ENCODE results near the gene TANGO2.

Gene TANGO2

DNA sequence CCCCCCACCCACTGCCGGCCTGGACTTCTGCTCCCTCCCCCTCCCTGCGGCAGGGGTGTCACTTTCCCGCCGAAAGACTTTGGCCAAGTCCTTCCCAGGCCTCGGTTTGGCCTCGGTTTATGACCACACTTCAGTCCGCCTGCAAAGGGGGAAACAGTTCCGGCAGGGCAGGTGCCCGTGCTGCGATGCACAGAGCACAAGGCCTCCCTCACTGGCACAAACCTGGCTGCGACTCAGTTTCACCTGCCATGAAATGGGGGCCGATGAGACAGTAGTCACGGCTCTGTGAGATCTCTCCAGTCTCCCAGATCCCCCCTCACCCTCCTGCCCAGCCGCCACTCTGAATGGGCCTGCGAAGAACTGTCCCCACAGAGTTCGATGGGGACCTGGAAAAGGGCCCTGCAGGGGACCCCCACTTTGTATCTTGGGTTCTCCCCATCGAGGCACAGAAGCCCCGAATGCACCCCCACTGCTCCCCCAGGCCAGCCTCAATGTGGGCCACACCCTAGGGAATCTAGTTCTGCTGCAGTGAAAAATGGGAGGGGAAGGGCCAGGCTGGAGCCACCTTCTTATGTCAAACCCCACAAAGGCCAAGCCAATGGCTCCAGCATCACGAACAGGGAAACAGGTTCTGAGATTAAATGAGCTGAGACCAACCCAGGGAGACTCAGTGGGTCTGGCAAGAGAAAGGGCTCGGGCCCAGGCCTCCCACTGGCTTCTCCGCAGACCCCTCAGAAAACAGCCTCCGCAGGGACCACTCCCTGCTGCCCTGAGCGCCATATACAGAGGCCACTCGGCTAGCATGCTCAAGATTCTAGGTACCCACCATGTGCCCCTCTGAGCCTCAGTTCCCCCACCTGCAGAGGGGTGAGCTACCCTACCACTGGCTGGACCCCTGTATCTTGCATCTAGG lies 33.3 kb upstream of the TANGO2 start:
- Mint-ChIP-seq H3K4me1 (ENCODE audit: low read depth in 2 of 2) (peaks cover 0 to 6% of the 10 kb centered on the region in 2 donors), H3K9me3 (no peaks in the 10 kb centered on the region), H3K36me3 (ENCODE audit: insufficient read depth) (no peaks in the 10 kb centered on the region), H3K4me3 (peak overlapping the region; percentile 56 to 73), H3K27ac (no peak overlapping the region), H3K27me3 (peaks cover 7 to 8% of the 10 kb centered on the region in 2 donors)
- DNase-seq (no peak), ATAC-seq (replicated peaks) (no peak)

DNA sequence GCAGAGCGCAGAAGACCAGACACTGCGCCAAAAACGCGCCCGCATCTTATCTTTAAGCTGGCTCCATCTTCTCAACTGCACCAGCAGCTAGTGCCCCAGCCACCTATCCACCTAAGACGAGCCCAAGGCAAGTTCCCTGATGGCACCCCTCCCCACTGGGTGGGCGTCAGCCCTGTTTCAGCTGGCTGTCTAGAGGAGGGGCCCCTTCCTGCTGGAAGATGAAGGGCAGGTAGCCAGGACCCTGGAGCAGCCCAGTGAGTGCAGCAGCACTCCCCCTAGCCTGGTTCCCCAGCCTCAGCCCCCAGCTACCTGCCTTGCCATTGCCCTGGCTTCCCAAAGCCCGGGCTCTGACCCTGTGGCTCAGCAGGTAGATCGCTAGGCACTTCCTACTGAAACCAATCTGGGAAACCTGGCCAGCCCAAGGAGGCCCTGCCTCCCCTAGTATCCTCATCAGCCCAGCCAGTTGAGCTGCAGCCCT lies 32.5 kb upstream of the TANGO2 start:
- Mint-ChIP-seq H3K27me3 (peaks cover 7 to 8% of the 10 kb centered on the region in 2 donors), H3K36me3 (ENCODE audit: insufficient read depth) (no peaks in the 10 kb centered on the region), H3K27ac (no peak overlapping the region), H3K9me3 (no peaks in the 10 kb centered on the region), H3K4me1 (ENCODE audit: low read depth in 2 of 2) (peaks cover 0 to 6% of the 10 kb centered on the region in 2 donors), H3K4me3 (peak overlapping the region; percentile 18 to 73)
- ATAC-seq (replicated peaks): no peak
- no peak for DNase-seq

DNA sequence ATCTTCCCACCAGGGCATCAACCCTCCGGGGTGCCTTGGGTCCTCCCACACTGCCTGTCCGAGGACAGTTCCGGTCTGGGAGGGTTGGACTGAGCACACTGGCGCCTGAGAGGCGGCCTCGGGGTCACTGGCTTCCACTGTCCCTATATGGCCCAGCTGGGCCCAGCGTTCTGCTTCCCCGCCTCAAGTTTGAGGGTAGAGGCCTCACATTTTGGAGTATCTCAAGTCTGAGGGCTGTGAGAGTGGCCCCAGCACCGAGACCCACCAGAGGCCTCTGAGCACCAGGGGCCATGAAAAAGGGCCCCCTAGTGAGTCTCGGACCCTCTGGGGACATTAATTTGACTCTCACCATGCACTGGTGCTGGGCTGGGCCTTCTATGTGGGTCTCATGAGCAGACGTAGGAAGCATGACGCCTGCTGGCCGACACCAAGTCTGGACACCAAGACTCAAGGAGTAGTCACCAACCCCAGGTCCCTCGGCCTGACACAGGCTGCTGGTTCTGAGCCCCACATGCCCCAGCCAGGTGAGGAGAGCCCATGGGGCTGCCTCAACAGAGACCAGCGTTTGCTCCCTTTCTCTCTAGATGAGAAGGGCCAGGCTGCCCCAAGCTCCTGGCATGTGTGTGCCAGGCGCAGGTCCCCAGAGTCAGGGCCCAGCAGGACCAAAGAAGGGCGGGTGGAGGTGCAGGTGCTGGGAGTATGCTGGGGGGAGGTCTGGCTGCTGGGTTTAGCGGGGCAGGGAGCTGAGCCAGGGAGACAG lies 31.8 kb upstream of the TANGO2 start:
- no peak overlapping the region for H3K4me3 Mint-ChIP-seq
- no peaks in the 10 kb centered on the region for H3K36me3 Mint-ChIP-seq (ENCODE audit: insufficient read depth)
- ATAC-seq (replicated peaks) (no peak), DNase-seq (no peak)
- peaks cover 0 to 6% of the 10 kb centered on the region in 2 donors for H3K4me1 Mint-ChIP-seq (ENCODE audit: low read depth in 2 of 2)
- H3K27ac Mint-ChIP-seq: peak overlapping the region in 1 of 2 donors; percentile 60
- H3K9me3 Mint-ChIP-seq: no peaks in the 10 kb centered on the region
- H3K27me3 Mint-ChIP-seq: peaks cover 12 to 15% of the 10 kb centered on the region in 2 donors

DNA sequence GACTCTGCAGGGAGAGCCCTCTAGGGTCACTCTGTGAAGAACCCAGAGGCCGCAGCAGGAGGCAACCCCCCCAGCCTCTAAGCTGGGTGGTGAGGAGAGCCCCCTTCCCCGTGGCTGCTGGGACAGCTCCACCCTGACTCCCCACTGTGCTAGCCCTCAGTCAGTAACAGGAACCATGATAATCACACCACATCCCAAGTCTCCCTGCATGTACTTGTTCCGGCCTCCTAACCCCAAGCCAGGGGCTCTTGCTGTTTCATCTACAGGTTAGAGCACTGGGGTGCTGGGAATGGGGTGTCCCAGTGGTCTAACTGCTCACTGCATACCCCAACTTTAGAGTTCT lies 31.2 kb upstream of the TANGO2 start:
- Mint-ChIP-seq H3K27ac (peak overlapping the region in 1 of 2 donors; percentile 60), H3K4me3 (no peak overlapping the region), H3K9me3 (no peaks in the 10 kb centered on the region), H3K4me1 (ENCODE audit: low read depth in 2 of 2) (peaks cover 0 to 6% of the 10 kb centered on the region in 2 donors), H3K27me3 (peaks cover 13 to 20% of the 10 kb centered on the region in 2 donors), H3K36me3 (ENCODE audit: insufficient read depth) (no peaks in the 10 kb centered on the region)
- DNase-seq (no peak), ATAC-seq (replicated peaks) (no peak)

DNA sequence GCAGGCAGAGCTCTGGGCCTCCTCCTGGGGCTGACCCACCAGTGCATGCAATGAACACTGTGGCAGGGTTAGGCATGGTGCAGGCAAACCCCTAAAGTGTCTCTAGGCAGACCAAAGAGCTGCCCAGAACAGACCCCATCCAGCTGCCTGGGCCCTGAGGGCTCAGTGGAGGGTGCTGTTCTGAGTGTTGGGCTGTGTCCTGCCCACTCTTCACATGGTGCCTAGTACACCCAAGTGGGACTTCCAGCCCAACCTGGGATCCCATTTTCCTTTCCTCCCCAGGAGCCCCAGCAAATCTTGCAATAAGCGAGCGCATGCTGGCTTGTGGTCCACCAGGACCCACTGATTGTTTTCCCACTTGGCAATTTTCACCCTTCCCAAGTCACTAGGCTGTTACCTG lies 30.7 kb upstream of the TANGO2 start:
- H3K27me3 Mint-ChIP-seq: peaks cover 8 to 22% of the 10 kb centered on the region in 2 donors
- ATAC-seq (replicated peaks): no peak
- no peaks in the 10 kb centered on the region for H3K9me3 Mint-ChIP-seq
- peaks cover 0 to 6% of the 10 kb centered on the region in 2 donors for H3K4me1 Mint-ChIP-seq (ENCODE audit: low read depth in 2 of 2)
- H3K36me3 Mint-ChIP-seq (ENCODE audit: insufficient read depth): no peaks in the 10 kb centered on the region
- no peak for DNase-seq
- H3K4me3 Mint-ChIP-seq: no peak overlapping the region
- H3K27ac Mint-ChIP-seq: no peak overlapping the region

DNA sequence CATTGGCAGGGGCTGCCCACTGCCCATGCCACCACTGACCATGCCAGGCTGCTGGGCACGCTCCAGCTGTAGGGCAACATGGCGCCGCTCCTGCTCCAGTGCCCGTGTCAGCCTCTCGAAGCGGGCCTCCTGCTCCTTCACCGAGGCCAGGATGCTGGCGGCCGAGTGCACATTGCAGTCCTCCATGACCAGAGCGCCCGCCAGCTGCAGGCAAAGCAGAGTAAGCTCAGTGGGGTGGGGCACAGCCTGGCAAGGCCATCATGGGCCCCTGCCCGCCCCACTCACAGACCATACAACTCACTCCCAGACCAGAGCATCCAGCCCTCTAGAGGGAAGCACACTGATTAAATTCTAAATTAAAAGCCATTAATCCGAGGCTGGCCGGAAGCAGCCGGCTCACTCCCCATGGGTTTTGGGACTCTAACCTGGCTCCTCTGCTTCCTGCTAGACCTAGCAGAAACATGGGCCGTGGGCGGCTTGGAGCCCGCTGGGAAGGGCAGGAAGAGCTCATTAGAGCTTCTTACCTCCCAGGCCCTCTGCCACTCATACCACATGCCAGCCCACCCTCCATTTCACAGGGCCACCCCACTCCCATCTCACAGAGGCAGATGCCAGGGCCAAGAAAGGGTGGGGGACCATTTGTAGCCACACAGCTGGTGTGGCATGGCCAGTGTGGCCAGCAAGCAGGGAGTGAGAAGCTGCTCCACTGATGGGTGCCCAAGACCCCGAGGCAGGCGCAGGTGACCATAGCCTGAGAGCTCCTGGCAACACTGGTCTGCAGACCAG lies 30.1 kb upstream of the TANGO2 start:
- ATAC-seq (replicated peaks) (no peak), DNase-seq (no peak)
- H3K36me3 Mint-ChIP-seq (ENCODE audit: insufficient read depth): no peaks in the 10 kb centered on the region
- H3K27ac Mint-ChIP-seq: no peak overlapping the region
- no peak overlapping the region for H3K4me3 Mint-ChIP-seq
- H3K27me3 Mint-ChIP-seq: peaks cover 5 to 20% of the 10 kb centered on the region in 2 donors
- no peaks in the 10 kb centered on the region for H3K9me3 Mint-ChIP-seq
- H3K4me1 Mint-ChIP-seq (ENCODE audit: low read depth in 2 of 2): peaks cover 0 to 4% of the 10 kb centered on the region in 2 donors

DNA sequence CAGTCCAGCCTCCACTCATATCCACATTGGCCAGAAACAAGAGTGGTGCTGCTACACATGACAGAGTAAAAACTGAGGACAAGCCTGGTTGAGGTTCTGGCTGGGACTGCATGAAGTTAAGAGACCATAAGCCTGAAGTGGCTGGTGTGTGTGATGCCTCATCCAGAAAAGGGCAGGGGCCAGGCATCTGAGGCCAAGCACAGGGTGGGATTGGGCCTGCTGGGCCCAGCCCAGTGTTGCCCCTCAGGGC lies 29.6 kb upstream of the TANGO2 start:
- Mint-ChIP-seq H3K9me3 (no peaks in the 10 kb centered on the region), H3K27ac (no peak overlapping the region), H3K4me1 (ENCODE audit: low read depth in 2 of 2) (peaks cover 0 to 4% of the 10 kb centered on the region in 2 donors), H3K4me3 (no peak overlapping the region), H3K36me3 (ENCODE audit: insufficient read depth) (no peaks in the 10 kb centered on the region), H3K27me3 (peaks cover 5 to 20% of the 10 kb centered on the region in 2 donors)
- ATAC-seq (replicated peaks): no peak
- DNase-seq: no peak

DNA sequence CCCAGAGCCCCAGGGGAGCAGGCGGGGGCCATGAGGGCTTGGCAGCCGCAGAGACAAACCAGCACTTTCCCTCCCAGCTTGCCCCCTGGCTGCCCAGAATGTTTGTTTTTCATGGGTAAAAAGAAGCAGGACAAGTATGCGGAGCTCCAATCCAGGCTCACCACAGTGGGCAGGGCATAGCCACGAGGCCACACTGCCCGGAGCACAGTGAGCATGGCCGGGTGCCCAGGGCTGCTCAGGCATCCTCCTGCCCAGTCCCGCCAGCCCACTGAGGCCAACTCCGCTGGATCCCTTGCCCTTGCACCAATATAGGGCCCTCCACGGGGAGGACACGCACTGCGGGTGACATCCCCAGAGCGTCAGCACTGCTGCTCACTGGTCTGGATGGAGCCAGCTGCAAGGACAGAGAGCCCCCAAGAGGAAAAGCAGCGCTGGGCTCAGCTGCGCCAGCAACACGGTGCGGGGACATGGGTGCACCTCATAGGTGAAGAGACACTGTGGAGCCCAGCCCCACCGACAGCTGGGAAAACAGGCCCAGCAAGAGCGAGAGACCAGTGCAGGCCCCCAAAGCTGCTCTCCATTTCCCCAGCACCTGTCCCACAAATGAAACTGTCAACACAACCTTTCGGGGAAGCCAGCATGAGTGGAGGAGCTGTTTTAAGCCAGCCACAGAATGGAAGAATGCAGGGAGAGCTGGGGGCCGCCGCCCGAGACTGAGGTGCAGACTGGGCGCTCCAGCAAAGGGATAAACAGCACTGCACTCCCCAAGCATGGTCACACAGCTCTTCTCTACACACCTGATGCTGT lies 29.1 kb upstream of the TANGO2 start:
- Mint-ChIP-seq H3K4me1 (ENCODE audit: low read depth in 2 of 2) (peaks cover 0 to 4% of the 10 kb centered on the region in 2 donors), H3K27ac (no peak overlapping the region), H3K9me3 (no peaks in the 10 kb centered on the region), H3K36me3 (ENCODE audit: insufficient read depth) (no peaks in the 10 kb centered on the region), H3K27me3 (peaks cover 5 to 20% of the 10 kb centered on the region in 2 donors), H3K4me3 (no peak overlapping the region)
- DNase-seq: no peak
- ATAC-seq (replicated peaks): no peak

DNA sequence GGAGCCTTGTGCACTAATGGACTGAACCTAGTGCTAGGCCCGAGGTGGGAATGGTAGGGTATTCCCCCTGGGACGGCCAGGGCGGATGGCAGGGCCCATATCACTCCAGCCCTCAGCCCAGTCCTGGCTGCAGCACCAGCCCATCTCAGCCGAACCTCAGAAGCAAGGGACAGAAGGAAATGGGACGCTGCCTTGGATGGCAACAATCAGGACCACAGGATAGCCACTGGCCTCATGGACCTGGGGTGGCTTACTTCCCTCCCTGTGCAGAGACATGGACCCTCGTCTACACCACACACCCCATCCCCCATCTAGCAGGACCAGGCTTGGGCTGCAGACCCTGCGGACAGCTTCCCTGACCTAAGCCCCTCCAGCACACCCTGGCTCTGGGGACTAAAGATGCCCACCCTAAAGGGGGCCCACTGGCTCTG lies 28.4 kb upstream of the TANGO2 start:
- Mint-ChIP-seq H3K4me3 (no peak overlapping the region), H3K27me3 (peaks cover 5 to 20% of the 10 kb centered on the region in 2 donors), H3K9me3 (no peaks in the 10 kb centered on the region), H3K4me1 (ENCODE audit: low read depth in 2 of 2) (peaks cover 0 to 2% of the 10 kb centered on the region in 2 donors), H3K27ac (no peak overlapping the region), H3K36me3 (ENCODE audit: insufficient read depth) (no peaks in the 10 kb centered on the region)
- DNase-seq: no peak
- ATAC-seq (replicated peaks): no peak

DNA sequence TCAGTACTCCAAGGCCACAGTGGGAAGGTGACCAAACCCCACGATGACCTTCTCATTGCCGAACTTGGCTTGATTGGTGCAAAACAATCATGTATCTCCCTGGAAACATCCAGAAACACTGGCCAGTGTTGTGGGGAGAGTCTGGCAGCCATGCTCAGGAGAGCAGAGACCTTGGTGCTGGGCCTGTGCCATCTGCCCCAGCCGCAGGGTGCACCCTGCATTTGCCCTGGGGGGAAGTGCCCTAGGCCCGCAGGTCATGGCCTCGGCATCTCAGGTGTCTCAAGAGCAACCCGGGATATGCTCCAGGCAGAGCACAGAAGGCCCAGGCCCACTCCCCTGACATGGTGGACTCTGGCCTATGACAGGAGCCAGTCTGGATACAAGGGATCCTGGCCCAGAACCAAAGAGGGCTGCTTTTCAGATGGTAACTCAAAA lies 28.0 kb upstream of the TANGO2 start:
- peaks cover 5 to 20% of the 10 kb centered on the region in 2 donors for H3K27me3 Mint-ChIP-seq
- H3K9me3 Mint-ChIP-seq: no peaks in the 10 kb centered on the region
- H3K4me3 Mint-ChIP-seq: no peak overlapping the region
- ATAC-seq (replicated peaks) (no peak), DNase-seq (no peak)
- H3K4me1 Mint-ChIP-seq (ENCODE audit: low read depth in 2 of 2): peaks cover 0 to 2% of the 10 kb centered on the region in 2 donors
- no peaks in the 10 kb centered on the region for H3K36me3 Mint-ChIP-seq (ENCODE audit: insufficient read depth)
- no peak overlapping the region for H3K27ac Mint-ChIP-seq

DNA sequence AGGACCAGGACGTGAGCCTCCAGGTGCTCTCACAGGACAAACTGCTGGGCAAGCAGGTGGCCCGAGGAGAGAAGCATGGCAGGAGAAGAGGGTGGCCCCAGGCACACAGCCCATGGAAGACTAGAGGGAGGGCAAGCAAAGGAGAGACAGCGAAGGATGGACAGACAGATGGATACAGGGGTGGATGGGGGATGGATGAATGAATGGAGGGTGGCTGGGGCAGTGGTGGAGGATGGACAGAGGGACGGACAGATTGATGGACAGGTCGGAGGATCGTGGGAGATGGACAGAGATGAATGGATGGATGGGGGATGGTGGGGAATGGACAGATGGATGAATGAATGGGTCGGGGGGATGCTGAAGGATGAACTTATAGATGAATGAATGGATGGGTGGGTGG lies 27.0 kb upstream of the TANGO2 start:
- H3K4me3 Mint-ChIP-seq: no peak overlapping the region
- no peaks in the 10 kb centered on the region for H3K36me3 Mint-ChIP-seq (ENCODE audit: insufficient read depth)
- no peaks in the 10 kb centered on the region for H3K4me1 Mint-ChIP-seq (ENCODE audit: low read depth in 2 of 2)
- H3K9me3 Mint-ChIP-seq: no peaks in the 10 kb centered on the region
- no peak overlapping the region for H3K27ac Mint-ChIP-seq
- DNase-seq (no peak), ATAC-seq (replicated peaks) (no peak)
- peaks cover 5 to 20% of the 10 kb centered on the region in 2 donors for H3K27me3 Mint-ChIP-seq

DNA sequence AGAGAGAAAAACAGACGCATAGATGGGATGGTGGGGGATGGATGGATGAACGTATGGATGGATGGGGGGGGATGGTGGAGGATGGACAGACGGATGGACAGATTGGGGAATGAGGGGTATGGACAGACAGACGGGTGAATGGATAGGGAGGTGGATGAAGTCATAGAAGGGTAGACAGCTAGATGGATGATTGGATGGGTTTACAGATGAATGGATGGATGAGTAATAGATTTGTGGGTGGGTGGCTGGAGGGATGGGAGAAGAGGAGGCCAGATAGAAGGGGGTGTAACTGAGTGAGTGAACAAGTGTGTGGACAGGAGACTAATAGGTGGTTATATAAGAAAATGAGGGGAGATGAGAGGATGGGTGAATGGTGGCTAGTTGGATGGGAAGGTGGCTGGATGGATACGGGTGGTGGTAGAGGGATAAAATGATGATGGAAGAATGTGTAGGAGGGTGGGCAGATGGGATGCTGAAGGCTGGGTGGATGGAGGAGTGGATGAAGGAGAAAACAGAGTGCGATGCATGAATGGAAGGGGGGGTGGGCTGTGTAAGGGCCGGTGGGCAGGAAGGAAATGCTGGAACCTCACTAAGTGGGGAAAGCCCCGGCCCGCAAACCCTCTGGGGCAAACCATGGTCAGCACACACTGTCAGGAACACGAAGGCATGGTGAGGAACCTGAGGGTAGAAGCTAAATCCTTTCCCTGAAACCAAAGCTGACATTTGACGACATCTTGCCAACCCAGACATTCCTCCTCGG lies 25.9 kb upstream of the TANGO2 start:
- no peaks in the 10 kb centered on the region for H3K4me1 Mint-ChIP-seq (ENCODE audit: low read depth in 2 of 2)
- no peak overlapping the region for H3K4me3 Mint-ChIP-seq
- H3K27me3 Mint-ChIP-seq: peaks cover 5 to 20% of the 10 kb centered on the region in 2 donors
- no peak overlapping the region for H3K27ac Mint-ChIP-seq
- ATAC-seq (replicated peaks) (no peak), DNase-seq (no peak)
- no peaks in the 10 kb centered on the region for H3K36me3 Mint-ChIP-seq (ENCODE audit: insufficient read depth)
- H3K9me3 Mint-ChIP-seq: no peaks in the 10 kb centered on the region
